Hepatocyte (in vitro differentiated cells): ENCODE results near the gene AP1AR. TPM values are rescaled to one million over a fixed set of nuclear protein-coding genes. Genes with fewer than 3 reads are reported as not detected.
A peak's percentile ranks its signal among the peaks of the same experiment; 100 is the strongest.
"Not testable (repeated sequence)": the region's sequence is repeated elsewhere in the genome, so short reads cannot be mapped to it uniquely, and the experiment has no call there.

Experiments
- DNase-seq: peaks from one replicate; pipeline ENCODE4 v3.0.0-alpha.2; 2016; ENCODE audit warnings: low spot score
- H2AFZ ChIP-seq: fragments of 200-600 bp; sonication (generic); 2 replicates; pipeline ENCODE4 v1.6.0; 2016; ENCODE audit warnings: antibody characterized with exemption, mild to moderate bottlenecking
- H3K27ac ChIP-seq: fragments of 200-600 bp; sonication (generic); 2 replicates; pipeline ENCODE4 v1.5.1; 2016; ENCODE audit warnings: mild to moderate bottlenecking
- H3K27me3 ChIP-seq: fragments of 200-600 bp; sonication (generic); 2 replicates; pipeline ENCODE4 v1.6.1; 2016
- H3K36me3 ChIP-seq: fragments of 200-600 bp; sonication (generic); replicated peaks from 2 replicates; pipeline ENCODE4 v1.5.1; 2016; ENCODE audit warnings: low read depth; ENCODE audit not compliant: insufficient read depth
- H3K4me1 ChIP-seq: fragments of 200-600 bp; sonication (generic); 2 replicates; pipeline ENCODE4 v1.5.1; 2016; ENCODE audit warnings: mild to moderate bottlenecking, moderate library complexity; ENCODE audit not compliant: insufficient read depth
- H3K4me2 ChIP-seq: fragments of 200-600 bp; sonication (generic); 2 replicates; pipeline ENCODE4 v1.6.0; 2016
- H3K4me3 ChIP-seq: fragments of 200-600 bp; sonication (generic); 2 replicates; pipeline ENCODE4 v1.5.1; 2016; ENCODE audit warnings: mild to moderate bottlenecking
- H3K79me2 ChIP-seq: fragments of 200-600 bp; sonication (generic); 2 replicates; pipeline ENCODE4 v1.6.0; 2017; ENCODE audit warnings: mild to moderate bottlenecking
- H3K9me2 ChIP-seq: fragments of 200-600 bp; sonication (generic); replicated peaks from 2 replicates; pipeline ENCODE4 v1.6.0; 2017; ENCODE audit warnings: mild to moderate bottlenecking; ENCODE audit not compliant: insufficient read depth
- H3K9me3 ChIP-seq: fragments of 200-600 bp; sonication (generic); 2 replicates; pipeline ENCODE4 v1.5.1; 2016; ENCODE audit warnings: low read depth, mild to moderate bottlenecking
- H4K20me1 ChIP-seq: fragments of 200-600 bp; sonication (generic); 2 replicates; pipeline ENCODE4 v1.6.0; 2016; ENCODE audit warnings: mild to moderate bottlenecking; ENCODE audit not compliant: insufficient read depth, poor library complexity, severe bottlenecking
- EZH2 ChIP-seq: fragments of 200-600 bp; sonication (generic); IDR thresholded peaks from 2 replicates; pipeline ENCODE4 v1.6.1; 2016; ENCODE audit warnings: antibody characterized with exemption, mild to moderate bottlenecking, borderline replicate concordance
- EZH2phosphoT487 ChIP-seq: fragments of 200-600 bp; sonication (generic); IDR thresholded peaks from one replicate; pipeline ENCODE4 v1.6.1; 2018; ENCODE audit warnings: antibody characterized with exemption, mild to moderate bottlenecking, low read depth, moderate library complexity; ENCODE audit not compliant: unreplicated experiment, severe bottlenecking
- WGBS: methylation state at CpG from one replicate; pipeline ENCODE4 v1.1.6; 2016; ENCODE audit warnings: low lambda C conversion rate; ENCODE audit errors: missing lambda C conversion rate; 5-methylcytosine and 5-hydroxymethylcytosine counted together
- polyA plus RNA-seq: library from polyadenylated mRNA; unstranded; fragments of >200 nt; fragmentation: Nextera tagmentation; extraction: Ambion mirVana; gene quantifications from 2 replicates; pipeline ENCODE4 v1.2.1, GENCODE V29; 2016
- total RNA-seq: library from RNA; depleted of rRNA; stranded (reverse); fragments of >200 nt; gene quantifications from 2 replicates; pipeline ENCODE4 v1.2.3, GENCODE V29; 2014
- TF ChIP-seq, protein P1 (sequence below): fragments of 200-600 bp; sonication (generic); IDR thresholded peaks from 2 replicates; pipeline ENCODE4 v1.5.1; 2016; ENCODE audit warnings: antibody characterized with exemption, mild to moderate bottlenecking; ENCODE audit not compliant: poor library complexity

The AP1AR gene
- total and polyA plus RNA-seq, 2 experiments from 2014 or later, result 22.6 to 48.1 TPM

DNA sequence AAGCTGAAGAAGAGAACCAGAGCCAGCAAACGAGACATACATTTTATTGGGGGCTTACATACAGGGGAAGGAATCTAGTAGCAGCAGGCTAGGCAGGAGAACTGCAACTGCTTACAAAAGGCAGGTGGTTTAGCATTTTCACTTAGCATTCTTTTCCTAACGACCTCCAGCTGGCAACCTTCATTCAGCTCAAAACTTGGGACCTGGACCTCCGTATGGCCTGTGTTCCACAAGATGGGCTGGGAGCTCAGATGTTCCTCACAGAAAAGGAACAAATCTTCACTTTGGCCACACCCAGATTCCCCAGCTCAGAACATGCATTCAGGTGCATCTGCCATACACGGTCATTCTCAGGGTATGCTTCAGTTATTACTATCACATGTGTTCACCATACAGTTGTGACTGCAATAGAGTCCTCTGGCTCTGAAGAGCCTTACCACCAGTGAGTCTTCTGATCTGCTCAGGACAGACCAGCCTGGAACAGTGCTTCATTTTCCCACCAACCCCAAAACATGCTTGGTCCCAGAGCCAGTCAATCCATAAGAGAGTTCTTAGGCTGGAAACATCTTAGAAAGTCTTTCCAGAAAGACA, 29.6 kb upstream of the AP1AR start:
- Histone ChIP-seq H3K9me3 (no peaks in the 10 kb centered on the region), H2AFZ (no peak overlapping the region), H3K4me3 (no peak overlapping the region), H3K9me2 (no peaks in the 10 kb centered on the region), H3K4me2 (no peak overlapping the region), H3K27ac (no peak overlapping the region), H3K79me2 (no peaks in the 10 kb centered on the region), H3K36me3 (no peaks in the 10 kb centered on the region), H4K20me1 (no peaks in the 10 kb centered on the region), H3K27me3 (no peaks in the 10 kb centered on the region), H3K4me1 (peaks cover 4% of the 10 kb centered on the region)
- TF ChIP-seq EZH2 (no peak), EZH2phosphoT487 (no peak)
- TF ChIP-seq, protein P1, sequence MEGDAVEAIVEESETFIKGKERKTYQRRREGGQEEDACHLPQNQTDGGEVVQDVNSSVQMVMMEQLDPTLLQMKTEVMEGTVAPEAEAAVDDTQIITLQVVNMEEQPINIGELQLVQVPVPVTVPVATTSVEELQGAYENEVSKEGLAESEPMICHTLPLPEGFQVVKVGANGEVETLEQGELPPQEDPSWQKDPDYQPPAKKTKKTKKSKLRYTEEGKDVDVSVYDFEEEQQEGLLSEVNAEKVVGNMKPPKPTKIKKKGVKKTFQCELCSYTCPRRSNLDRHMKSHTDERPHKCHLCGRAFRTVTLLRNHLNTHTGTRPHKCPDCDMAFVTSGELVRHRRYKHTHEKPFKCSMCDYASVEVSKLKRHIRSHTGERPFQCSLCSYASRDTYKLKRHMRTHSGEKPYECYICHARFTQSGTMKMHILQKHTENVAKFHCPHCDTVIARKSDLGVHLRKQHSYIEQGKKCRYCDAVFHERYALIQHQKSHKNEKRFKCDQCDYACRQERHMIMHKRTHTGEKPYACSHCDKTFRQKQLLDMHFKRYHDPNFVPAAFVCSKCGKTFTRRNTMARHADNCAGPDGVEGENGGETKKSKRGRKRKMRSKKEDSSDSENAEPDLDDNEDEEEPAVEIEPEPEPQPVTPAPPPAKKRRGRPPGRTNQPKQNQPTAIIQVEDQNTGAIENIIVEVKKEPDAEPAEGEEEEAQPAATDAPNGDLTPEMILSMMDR, result no peak
- DNase-seq, result no peak
- WGBS, result 52% methylated on average over 4 of the region's 4 CpGs

DNA sequence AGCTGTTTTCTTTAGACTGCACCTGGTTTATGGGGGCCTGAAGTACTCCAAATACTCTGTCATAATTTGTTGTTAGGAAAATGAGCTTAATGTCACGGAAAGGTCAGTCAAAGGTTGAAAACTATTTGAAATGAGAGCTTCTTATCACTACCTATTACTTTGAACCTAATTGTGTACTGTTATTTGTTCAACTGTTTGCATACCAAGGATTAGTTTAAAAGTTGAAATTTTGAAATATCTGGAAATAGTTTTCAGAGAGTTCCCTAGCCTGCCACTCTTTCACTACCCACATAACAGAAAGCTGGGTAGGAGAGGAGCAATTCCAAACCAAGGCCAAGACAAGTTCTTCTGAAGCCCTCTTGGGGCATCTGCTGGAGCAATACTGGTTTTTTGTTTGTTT, 28.0 kb upstream of the AP1AR start:
- no peaks in the 10 kb centered on the region for H3K9me3 ChIP-seq
- H2AFZ ChIP-seq, result no peak overlapping the region
- H3K27ac ChIP-seq, result peak overlapping the region; percentile 41
- no peak overlapping the region for H3K4me3 ChIP-seq
- 70% methylated on average over 1 of the region's 1 CpG for WGBS
- no peak for DNase-seq
- H3K4me1 ChIP-seq, result peaks cover 4% of the 10 kb centered on the region
- no peak for TF ChIP-seq EZH2phosphoT487
- TF ChIP-seq, protein P1, result no peak
- TF ChIP-seq EZH2, result no peak
- no peaks in the 10 kb centered on the region for H3K79me2 ChIP-seq
- no peaks in the 10 kb centered on the region for H4K20me1 ChIP-seq
- no peak overlapping the region for H3K4me2 ChIP-seq
- no peaks in the 10 kb centered on the region for H3K36me3 ChIP-seq
- no peaks in the 10 kb centered on the region for H3K27me3 ChIP-seq
- no peaks in the 10 kb centered on the region for H3K9me2 ChIP-seq

DNA sequence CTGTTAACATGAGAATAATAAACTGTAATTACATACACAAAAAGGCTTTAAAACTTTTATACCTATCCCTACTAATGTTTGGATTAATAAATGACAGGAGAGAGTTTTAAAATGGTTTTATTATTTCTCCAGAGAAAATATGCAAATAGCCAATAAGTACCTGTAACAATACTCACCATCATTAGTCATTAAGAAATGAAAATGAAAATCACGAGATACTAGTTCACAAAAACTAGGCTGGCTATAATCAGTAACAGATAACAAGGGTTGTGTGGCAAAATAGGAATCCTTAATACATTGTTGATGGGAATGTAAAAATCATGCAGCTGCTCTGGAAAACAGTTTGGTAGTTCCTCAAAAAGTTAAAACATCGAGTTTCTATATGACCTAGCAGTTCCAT, 25.2 kb upstream of the AP1AR start:
- H3K4me3 ChIP-seq, result no peak overlapping the region
- no peaks in the 10 kb centered on the region for H3K36me3 ChIP-seq
- no peaks in the 10 kb centered on the region for H3K9me2 ChIP-seq
- WGBS, result 86% methylated on average over 2 of the region's 2 CpGs
- H3K4me1 ChIP-seq, result peaks cover 4% of the 10 kb centered on the region
- H3K9me3 ChIP-seq, result no peaks in the 10 kb centered on the region
- no peaks in the 10 kb centered on the region for H4K20me1 ChIP-seq
- H3K27me3 ChIP-seq, result no peaks in the 10 kb centered on the region
- H3K79me2 ChIP-seq, result no peaks in the 10 kb centered on the region
- no peak for TF ChIP-seq EZH2
- TF ChIP-seq, protein P1, result no peak
- H2AFZ ChIP-seq, result no peak overlapping the region
- no peak overlapping the region for H3K4me2 ChIP-seq
- H3K27ac ChIP-seq, result no peak overlapping the region
- no peak for DNase-seq

DNA sequence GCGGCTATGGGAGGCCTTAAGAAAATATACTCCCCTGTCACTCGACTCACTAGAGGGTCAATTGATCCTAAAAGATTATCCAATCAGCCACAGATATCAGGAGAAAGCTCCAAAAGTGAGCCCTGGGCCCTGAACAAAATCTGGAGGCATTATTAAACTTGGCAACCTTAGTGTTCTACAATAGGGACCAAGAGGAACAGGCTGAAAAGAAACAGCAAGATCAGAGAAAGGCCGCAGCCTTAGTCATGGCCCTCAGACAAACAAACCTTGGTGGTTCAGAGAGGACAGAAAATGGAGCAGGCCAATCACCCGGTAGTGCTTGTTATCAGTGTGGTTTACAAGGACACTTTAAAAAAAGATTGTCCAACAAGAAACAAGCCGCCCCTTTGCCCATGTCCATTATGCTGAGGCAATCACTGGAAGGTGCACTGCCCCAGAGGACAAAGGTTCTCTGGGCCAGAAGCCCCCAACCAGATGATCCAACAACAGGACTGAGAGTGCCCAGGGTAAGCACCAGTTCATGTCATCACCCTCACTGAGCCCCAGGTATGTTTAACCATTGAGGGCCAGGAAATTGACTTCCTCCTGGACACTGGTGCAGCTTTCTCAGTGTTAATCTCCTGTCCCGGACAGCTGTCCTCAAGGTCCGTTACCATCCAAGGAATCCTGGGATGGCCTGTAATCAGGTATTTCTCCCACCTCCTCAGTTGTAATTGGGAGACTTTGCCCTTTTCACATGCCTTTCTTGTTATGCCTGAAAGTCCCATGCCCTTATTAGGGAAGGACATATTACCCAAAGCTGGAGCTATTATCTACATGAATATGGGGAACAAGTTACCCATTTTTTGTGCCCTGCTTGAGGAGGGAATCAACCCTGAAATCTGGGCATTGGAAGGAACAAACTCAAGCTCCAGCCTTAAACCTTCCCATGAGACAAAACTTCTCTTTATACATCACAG, 23.2 kb upstream of the AP1AR start:
- WGBS, result 84% methylated on average over 7 of the region's 7 CpGs
- not testable (repeated sequence) for H4K20me1 ChIP-seq, H3K9me3 ChIP-seq

More for the DNA sequence above, 23.2 kb upstream of the AP1AR start:
- not testable (repeated sequence) for H3K4me3 ChIP-seq, H2AFZ ChIP-seq, H3K9me2 ChIP-seq, H3K27me3 ChIP-seq, H3K4me1 ChIP-seq, H3K4me2 ChIP-seq, H3K79me2 ChIP-seq, H3K36me3 ChIP-seq
- peak overlapping the region; percentile 81 for H3K27ac ChIP-seq
- peak; percentile 39 for DNase-seq
